Choroid plexus epithelial cell (primary cell): ENCODE data around the gene HSD17B1.
"Not testable (repeated sequence)": the region's sequence is repeated elsewhere in the genome, so short reads cannot be mapped to it uniquely, and the experiment has no call there.

ENCODE experiments used
- DNase-seq: peaks from one replicate; pipeline ENCODE4 v3.0.0-alpha.2; 2010; ENCODE audit warnings: low read depth
- H3K4me3 ChIP-seq: 2 replicates; pipeline ENCODE4 v1.5.1; 2011; ENCODE audit warnings: low read depth, mild to moderate bottlenecking, control low read depth, low read length, moderate library complexity
- TF ChIP-seq, protein P1 (sequence below): conservative IDR thresholded peaks from 2 replicates; pipeline ENCODE4 v1.5.1; 2011; ENCODE audit warnings: low read depth, mild to moderate bottlenecking, control low read depth, inconsistent platforms, low read length, moderate library complexity

Gene HSD17B1

DNA sequence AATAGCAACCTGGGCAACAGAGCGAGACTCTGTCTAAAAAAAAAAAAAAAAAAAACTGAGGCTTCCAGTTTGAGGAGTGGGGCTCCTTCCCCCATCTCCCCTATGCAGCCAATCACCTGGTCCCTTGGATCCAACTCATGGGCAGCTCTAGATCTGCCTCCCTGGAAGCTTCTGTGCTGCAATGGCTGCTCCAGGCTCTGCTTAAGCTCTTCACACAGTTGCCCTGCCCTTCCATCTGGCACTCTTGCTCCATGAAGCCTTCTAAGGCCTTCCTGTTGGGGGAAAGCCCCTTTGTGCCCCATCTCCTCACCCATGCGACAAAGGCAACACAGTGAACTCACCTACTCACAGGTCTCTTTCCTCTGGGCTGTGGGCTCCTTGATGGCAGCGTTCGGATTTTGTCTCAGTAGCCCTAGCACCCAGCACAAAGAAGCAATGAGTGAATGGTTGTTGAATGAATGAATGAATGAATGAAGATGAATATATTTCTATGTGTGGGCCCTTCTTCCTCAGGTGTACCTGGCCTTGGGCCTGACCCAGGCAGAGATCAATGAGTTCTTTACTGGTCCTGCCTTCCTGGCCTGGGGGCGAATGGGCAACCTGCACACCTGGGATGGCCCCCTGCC is 14.8 kb upstream of the HSD17B1 start:
- H3K4me3 ChIP-seq = no peak overlapping the region

DNA sequence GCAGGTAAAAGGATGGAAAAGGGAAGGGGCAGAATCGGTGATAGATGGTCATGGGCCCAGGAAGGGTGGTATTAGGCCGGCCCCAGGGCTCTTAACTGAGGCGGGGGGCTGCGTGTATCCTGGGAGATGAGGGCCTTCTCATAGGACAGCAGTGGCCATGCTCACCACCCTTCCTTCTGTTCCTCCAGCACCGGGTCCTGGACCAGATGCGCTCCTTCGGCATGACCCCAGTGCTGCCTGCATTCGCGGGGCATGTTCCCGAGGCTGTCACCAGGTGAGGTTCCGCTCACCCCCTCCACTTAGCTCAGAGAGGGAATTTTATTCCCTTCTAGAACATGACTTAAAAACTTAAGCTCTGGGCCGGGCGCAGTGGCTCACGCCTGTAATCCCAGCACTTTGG is 14.2 kb upstream of the HSD17B1 start:
- TF ChIP-seq, protein P1, sequence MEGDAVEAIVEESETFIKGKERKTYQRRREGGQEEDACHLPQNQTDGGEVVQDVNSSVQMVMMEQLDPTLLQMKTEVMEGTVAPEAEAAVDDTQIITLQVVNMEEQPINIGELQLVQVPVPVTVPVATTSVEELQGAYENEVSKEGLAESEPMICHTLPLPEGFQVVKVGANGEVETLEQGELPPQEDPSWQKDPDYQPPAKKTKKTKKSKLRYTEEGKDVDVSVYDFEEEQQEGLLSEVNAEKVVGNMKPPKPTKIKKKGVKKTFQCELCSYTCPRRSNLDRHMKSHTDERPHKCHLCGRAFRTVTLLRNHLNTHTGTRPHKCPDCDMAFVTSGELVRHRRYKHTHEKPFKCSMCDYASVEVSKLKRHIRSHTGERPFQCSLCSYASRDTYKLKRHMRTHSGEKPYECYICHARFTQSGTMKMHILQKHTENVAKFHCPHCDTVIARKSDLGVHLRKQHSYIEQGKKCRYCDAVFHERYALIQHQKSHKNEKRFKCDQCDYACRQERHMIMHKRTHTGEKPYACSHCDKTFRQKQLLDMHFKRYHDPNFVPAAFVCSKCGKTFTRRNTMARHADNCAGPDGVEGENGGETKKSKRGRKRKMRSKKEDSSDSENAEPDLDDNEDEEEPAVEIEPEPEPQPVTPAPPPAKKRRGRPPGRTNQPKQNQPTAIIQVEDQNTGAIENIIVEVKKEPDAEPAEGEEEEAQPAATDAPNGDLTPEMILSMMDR = no peak
- no peak overlapping the region for H3K4me3 ChIP-seq

More for the DNA sequence above, 14.8 kb upstream of the HSD17B1 start:
- TF ChIP-seq, protein P1 = no peak
- DNase-seq = no peak

DNA sequence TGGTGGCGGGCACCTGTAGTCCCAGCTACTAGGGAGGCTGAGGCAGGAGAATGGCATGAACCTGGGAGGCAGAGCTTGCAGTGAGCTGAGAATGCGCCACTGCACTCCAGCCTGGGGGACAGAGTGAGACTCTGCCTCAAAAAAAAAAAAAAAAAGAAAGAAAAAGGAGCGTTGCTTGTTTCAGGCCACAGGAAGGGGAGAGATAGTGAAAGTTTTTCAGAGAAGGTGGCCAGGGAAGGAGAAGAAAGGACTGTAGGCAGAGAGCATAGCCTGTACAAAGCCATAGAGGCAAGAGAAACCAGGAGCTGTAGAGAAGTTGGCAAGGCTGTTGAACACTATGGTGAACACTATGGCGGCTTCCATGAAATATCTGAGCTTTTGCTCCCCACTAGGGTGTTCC is 12.2 kb upstream of the HSD17B1 start:
- DNase-seq, H3K4me3 ChIP-seq: not testable (repeated sequence)

More for the DNA sequence above, 14.2 kb upstream of the HSD17B1 start:
- DNase-seq = no peak

DNA sequence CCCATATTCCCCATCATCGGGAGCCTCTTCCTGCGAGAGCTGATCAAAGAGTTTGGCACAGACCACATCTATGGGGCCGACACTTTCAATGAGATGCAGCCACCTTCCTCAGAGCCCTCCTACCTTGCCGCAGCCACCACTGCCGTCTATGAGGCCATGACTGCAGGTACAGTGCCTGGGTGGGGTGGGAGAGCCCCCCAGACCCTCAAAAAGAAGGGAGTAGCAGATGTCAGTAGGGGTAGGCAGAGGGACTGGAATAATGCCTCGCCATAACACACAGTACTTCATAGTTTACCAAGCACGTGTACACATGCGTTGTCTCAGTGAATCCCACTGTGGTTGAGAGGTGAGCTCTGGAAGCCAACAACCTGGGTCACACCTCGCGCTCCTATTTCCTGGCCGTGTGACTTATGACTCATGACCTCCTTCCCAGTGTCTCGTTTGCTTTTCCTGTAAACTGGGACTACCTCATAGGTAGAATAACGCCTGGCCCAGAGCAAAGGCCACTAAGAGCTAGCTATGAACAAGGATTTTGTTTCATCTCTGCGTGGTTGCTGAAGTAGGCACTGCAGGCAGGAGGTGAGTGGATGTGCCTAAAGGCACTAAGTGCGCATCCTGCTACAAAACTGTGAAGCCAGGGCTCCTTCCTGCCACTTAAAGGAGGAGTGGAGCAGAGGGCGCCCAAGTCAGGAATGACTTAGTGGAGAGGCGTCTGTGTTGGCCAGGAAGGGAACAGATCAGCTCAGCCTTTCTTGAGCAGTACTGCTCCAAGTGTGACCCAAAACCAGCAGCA is 11.5 kb upstream of the HSD17B1 start:
- DNase-seq = no peak
- H3K4me3 ChIP-seq = no peak overlapping the region
- TF ChIP-seq, protein P1 = no peak

DNA sequence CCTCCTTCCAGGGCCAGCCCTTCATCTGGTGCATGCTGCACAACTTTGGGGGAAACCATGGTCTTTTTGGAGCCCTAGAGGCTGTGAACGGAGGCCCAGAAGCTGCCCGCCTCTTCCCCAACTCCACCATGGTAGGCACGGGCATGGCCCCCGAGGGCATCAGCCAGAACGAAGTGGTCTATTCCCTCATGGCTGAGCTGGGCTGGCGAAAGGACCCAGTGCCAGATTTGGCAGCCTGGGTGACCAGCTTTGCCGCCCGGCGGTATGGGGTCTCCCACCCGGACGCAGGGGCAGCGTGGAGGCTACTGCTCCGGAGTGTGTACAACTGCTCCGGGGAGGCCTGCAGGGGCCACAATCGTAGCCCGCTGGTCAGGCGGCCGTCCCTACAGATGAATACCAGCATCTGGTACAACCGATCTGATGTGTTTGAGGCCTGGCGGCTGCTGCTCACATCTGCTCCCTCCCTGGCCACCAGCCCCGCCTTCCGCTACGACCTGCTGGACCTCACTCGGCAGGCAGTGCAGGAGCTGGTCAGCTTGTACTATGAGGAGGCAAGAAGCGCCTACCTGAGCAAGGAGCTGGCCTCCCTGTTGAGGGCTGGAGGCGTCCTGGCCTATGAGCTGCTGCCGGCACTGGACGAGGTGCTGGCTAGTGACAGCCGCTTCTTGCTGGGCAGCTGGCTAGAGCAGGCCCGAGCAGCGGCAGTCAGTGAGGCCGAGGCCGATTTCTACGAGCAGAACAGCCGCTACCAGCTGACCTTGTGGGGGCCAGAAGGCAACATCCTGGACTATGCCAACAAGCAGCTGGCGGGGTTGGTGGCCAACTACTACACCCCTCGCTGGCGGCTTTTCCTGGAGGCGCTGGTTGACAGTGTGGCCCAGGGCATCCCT is 9.3 kb upstream of the HSD17B1 start:
- no peak overlapping the region for H3K4me3 ChIP-seq
- DNase-seq = no peak
- TF ChIP-seq, protein P1 = no peak

DNA sequence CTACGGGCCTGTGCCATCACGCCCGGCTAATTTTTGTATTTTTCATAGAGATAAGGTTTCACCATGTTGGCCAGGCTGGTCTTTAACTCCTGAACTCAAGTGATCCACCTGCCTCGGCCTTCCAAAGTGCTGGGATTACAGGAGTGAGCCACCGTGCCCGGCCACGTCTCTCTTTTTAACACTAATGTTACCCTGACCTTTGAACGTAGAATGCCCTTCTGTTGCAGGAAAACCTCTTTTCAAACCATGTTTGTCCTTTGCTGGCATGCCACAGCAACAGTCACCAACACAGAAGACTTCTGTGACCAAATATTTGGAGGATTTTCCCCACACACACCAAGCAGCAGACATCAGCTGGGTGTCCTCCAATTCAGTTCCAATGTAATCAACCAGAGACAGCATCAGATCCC is 7.8 kb upstream of the HSD17B1 start:
- TF ChIP-seq, protein P1 = no peak
- no peak for DNase-seq
- no peak overlapping the region for H3K4me3 ChIP-seq

DNA sequence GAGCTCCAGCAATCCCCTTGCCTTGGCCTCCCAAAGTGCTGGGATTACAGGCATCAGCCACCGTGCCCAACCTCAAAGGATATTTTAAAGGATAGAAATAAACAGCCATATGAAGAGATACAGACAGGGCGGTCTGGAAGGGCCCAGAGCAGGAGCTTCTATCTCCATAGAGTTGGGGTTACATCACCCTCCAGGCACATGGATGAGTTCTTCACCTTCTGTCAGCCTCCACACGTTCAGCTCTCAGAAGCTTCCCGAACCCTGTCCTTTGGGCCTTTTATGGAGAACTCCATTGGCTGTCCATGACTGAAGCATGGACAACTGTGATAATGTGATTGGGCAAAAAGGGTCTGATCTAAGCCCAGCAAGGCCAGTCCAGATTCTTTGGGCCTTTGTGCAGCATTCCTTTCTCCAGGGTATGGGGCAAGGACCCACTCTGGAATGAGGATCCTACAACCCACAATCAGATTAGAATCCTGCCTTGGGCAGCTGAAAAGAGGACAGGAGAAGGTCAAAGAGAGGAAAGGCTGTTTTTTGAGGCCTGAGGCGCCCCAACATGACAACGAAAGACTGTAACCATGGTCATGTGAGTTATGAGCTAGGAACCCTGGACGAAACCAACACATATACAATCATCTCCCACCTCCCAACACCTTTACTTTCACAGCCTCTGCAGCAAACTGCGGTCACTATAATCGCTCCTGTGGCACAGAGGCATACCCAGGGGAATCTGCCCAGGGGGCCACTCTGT is 6.8 kb upstream of the HSD17B1 start:
- not testable (repeated sequence) for H3K4me3 ChIP-seq, DNase-seq
